ENCODE data around the gene EYA4.

Gene EYA4

GRCh38 chr6:133423242-133423641, 182.1 kb downstream of the EYA4 start:
- no peak overlapping the region for H3K4ac ChIP-seq (ENCODE audit: low read length)
- no peaks in the 10 kb centered on the region for H3K79me1 ChIP-seq (ENCODE audit: low read depth, low read length)
- H2BK12ac ChIP-seq (ENCODE audit: low read length), result no peak overlapping the region
- H4K8ac ChIP-seq (ENCODE audit: low read depth, low read length), result no peak overlapping the region
- no peak overlapping the region for H3K4me2 ChIP-seq (ENCODE audit: insufficient read depth, low read length, poor library complexity, severe bottlenecking)
- DNase-seq (ENCODE audit: low spot score), result no peak
- H3K27me3 ChIP-seq (ENCODE audit: control insufficient read depth in 3 of 3, insufficient read depth in 3 of 3, low read depth in 1 of 3, low read length in 3 of 3), result no peaks in the 10 kb centered on the region
- H3K23ac ChIP-seq (ENCODE audit: low read depth, low read length, poor library complexity), result no peak overlapping the region
- no peak overlapping the region for H2AK5ac ChIP-seq (ENCODE audit: low read depth, low read length)
- no peak overlapping the region for H3K9ac ChIP-seq (ENCODE audit: low read depth, low read length, poor library complexity)
- no CpG with 5 or more reads among the region's 2 CpGs for WGBS, 2 donors (ENCODE audit: extremely low coverage in 2 of 2, insufficient read length in 2 of 2, insufficient replicate concordance in 1 of 2)
- H3K9me3 ChIP-seq (replicated peaks in 1 of 2; ENCODE audit: control insufficient read depth in 2 of 2, insufficient read depth in 1 of 2, low read depth in 1 of 2, low read length in 2 of 2), result no peaks in the 10 kb centered on the region
- no peak overlapping the region for H3K18ac ChIP-seq (ENCODE audit: low read length)
- no peak overlapping the region for H2BK5ac ChIP-seq (ENCODE audit: low read length)
- no peaks in the 10 kb centered on the region for H3K36me3 ChIP-seq (replicated peaks in 1 of 2; ENCODE audit: control insufficient read depth in 2 of 2, insufficient read depth in 2 of 2, low read length in 2 of 2)
- no peak overlapping the region for H2AFZ ChIP-seq (ENCODE audit: low read length)
- H3K27ac ChIP-seq (replicated peaks; ENCODE audit: low read length), result no peak overlapping the region
- no peak overlapping the region for H2BK15ac ChIP-seq (ENCODE audit: low read length)
- no peak overlapping the region for H2BK120ac ChIP-seq (ENCODE audit: low read depth, low read length)
- no peak overlapping the region for H3K4me3 ChIP-seq (ENCODE audit: low read length in 2 of 2)
- H3K4me1 ChIP-seq (ENCODE audit: control insufficient read depth in 2 of 2, insufficient read depth in 1 of 2, low read depth in 1 of 2, low read length in 2 of 2), result no peaks in the 10 kb centered on the region
- H4K91ac ChIP-seq (ENCODE audit: low read depth, low read length, poor library complexity), result no peak overlapping the region
- no peak overlapping the region for H3K14ac ChIP-seq (ENCODE audit: low read length)

- Histone ChIP-seq H2AK5ac (ENCODE audit: low read depth, low read length) (peak overlapping the region; percentile 42), H3K4me2 (ENCODE audit: insufficient read depth, low read length, poor library complexity, severe bottlenecking) (no peak overlapping the region), H3K27me3 (ENCODE audit: control insufficient read depth in 3 of 3, insufficient read depth in 3 of 3, low read depth in 1 of 3, low read length in 3 of 3) (no peaks in the 10 kb centered on the region), H3K27ac (replicated peaks; ENCODE audit: low read length) (no peak overlapping the region), H3K4me1 (ENCODE audit: control insufficient read depth in 2 of 2, insufficient read depth in 1 of 2, low read depth in 1 of 2, low read length in 2 of 2) (no peaks in the 10 kb centered on the region), H3K36me3 (replicated peaks in 1 of 2; ENCODE audit: control insufficient read depth in 2 of 2, insufficient read depth in 2 of 2, low read length in 2 of 2) (no peaks in the 10 kb centered on the region), H3K23ac (ENCODE audit: low read depth, low read length, poor library complexity) (no peak overlapping the region), H2BK12ac (ENCODE audit: low read length) (no peak overlapping the region), H2BK5ac (ENCODE audit: low read length) (peak overlapping the region; percentile 59), H3K9ac (ENCODE audit: low read depth, low read length, poor library complexity) (no peak overlapping the region), H3K4ac (ENCODE audit: low read length) (no peak overlapping the region), H2BK120ac (ENCODE audit: low read depth, low read length) (no peak overlapping the region), H3K9me3 (replicated peaks in 1 of 2; ENCODE audit: control insufficient read depth in 2 of 2, insufficient read depth in 1 of 2, low read depth in 1 of 2, low read length in 2 of 2) (no peaks in the 10 kb centered on the region), H3K79me1 (ENCODE audit: low read depth, low read length) (no peaks in the 10 kb centered on the region), H4K8ac (ENCODE audit: low read depth, low read length) (no peak overlapping the region), H3K4me3 (ENCODE audit: low read length in 2 of 2) (no peak overlapping the region), H3K18ac (ENCODE audit: low read length) (peak overlapping the region; percentile 78), H2BK15ac (ENCODE audit: low read length) (peak overlapping the region; percentile 62), H2AFZ (ENCODE audit: low read length) (no peak overlapping the region), H3K14ac (ENCODE audit: low read length) (no peak overlapping the region), H4K91ac (ENCODE audit: low read depth, low read length, poor library complexity) (peak overlapping the region; percentile 27)
- no peak for DNase-seq (ENCODE audit: low spot score)
- no CpG with 5 or more reads among the region's 5 CpGs for WGBS, 2 donors (ENCODE audit: extremely low coverage in 2 of 2, insufficient read length in 2 of 2, insufficient replicate concordance in 1 of 2)
Measured at GRCh38 chr6:133424359-133424758, 183.2 kb downstream of the EYA4 start.

GRCh38 chr6:133426038-133426437, 184.9 kb downstream of the EYA4 start:
- Histone ChIP-seq H3K18ac (ENCODE audit: low read length) (no peak overlapping the region), H3K9me3 (replicated peaks in 1 of 2; ENCODE audit: control insufficient read depth in 2 of 2, insufficient read depth in 1 of 2, low read depth in 1 of 2, low read length in 2 of 2) (no peaks in the 10 kb centered on the region), H3K27me3 (ENCODE audit: control insufficient read depth in 3 of 3, insufficient read depth in 3 of 3, low read depth in 1 of 3, low read length in 3 of 3) (no peaks in the 10 kb centered on the region), H4K91ac (ENCODE audit: low read depth, low read length, poor library complexity) (no peak overlapping the region), H3K79me1 (ENCODE audit: low read depth, low read length) (no peaks in the 10 kb centered on the region), H3K4ac (ENCODE audit: low read length) (no peak overlapping the region), H3K4me3 (ENCODE audit: low read length in 2 of 2) (no peak overlapping the region), H3K27ac (replicated peaks; ENCODE audit: low read length) (no peak overlapping the region), H3K23ac (ENCODE audit: low read depth, low read length, poor library complexity) (no peak overlapping the region), H3K4me2 (ENCODE audit: insufficient read depth, low read length, poor library complexity, severe bottlenecking) (no peak overlapping the region), H4K8ac (ENCODE audit: low read depth, low read length) (no peak overlapping the region), H2AK5ac (ENCODE audit: low read depth, low read length) (no peak overlapping the region), H2AFZ (ENCODE audit: low read length) (no peak overlapping the region), H2BK5ac (ENCODE audit: low read length) (no peak overlapping the region), H3K4me1 (ENCODE audit: control insufficient read depth in 2 of 2, insufficient read depth in 1 of 2, low read depth in 1 of 2, low read length in 2 of 2) (peaks cover 0 to 3% of the 10 kb centered on the region in 2 donors), H2BK15ac (ENCODE audit: low read length) (no peak overlapping the region), H2BK12ac (ENCODE audit: low read length) (no peak overlapping the region), H2BK120ac (ENCODE audit: low read depth, low read length) (no peak overlapping the region), H3K9ac (ENCODE audit: low read depth, low read length, poor library complexity) (no peak overlapping the region), H3K36me3 (replicated peaks in 1 of 2; ENCODE audit: control insufficient read depth in 2 of 2, insufficient read depth in 2 of 2, low read length in 2 of 2) (no peaks in the 10 kb centered on the region), H3K14ac (ENCODE audit: low read length) (no peak overlapping the region)
- no CpG with 5 or more reads among the region's 3 CpGs for WGBS, 2 donors (ENCODE audit: extremely low coverage in 2 of 2, insufficient read length in 2 of 2, insufficient replicate concordance in 1 of 2)
- DNase-seq (ENCODE audit: low spot score), result no peak

- H3K14ac ChIP-seq (ENCODE audit: low read length), result no peak overlapping the region
- no peaks in the 10 kb centered on the region for H3K36me3 ChIP-seq (replicated peaks in 1 of 2; ENCODE audit: control insufficient read depth in 2 of 2, insufficient read depth in 2 of 2, low read length in 2 of 2)
- H3K27ac ChIP-seq (replicated peaks; ENCODE audit: low read length), result no peak overlapping the region
- no peak overlapping the region for H2BK15ac ChIP-seq (ENCODE audit: low read length)
- peaks cover 3 to 7% of the 10 kb centered on the region in 2 donors for H3K4me1 ChIP-seq (ENCODE audit: control insufficient read depth in 2 of 2, insufficient read depth in 1 of 2, low read depth in 1 of 2, low read length in 2 of 2)
- H4K91ac ChIP-seq (ENCODE audit: low read depth, low read length, poor library complexity), result no peak overlapping the region
- H3K4me3 ChIP-seq (ENCODE audit: low read length in 2 of 2), result no peak overlapping the region
- H3K4me2 ChIP-seq (ENCODE audit: insufficient read depth, low read length, poor library complexity, severe bottlenecking), result no peak overlapping the region
- no peak overlapping the region for H2AK5ac ChIP-seq (ENCODE audit: low read depth, low read length)
- no peak overlapping the region for H2AFZ ChIP-seq (ENCODE audit: low read length)
- H2BK12ac ChIP-seq (ENCODE audit: low read length), result no peak overlapping the region
- no peak overlapping the region for H3K18ac ChIP-seq (ENCODE audit: low read length)
- no peaks in the 10 kb centered on the region for H3K27me3 ChIP-seq (ENCODE audit: control insufficient read depth in 3 of 3, insufficient read depth in 3 of 3, low read depth in 1 of 3, low read length in 3 of 3)
- H3K79me1 ChIP-seq (ENCODE audit: low read depth, low read length), result no peaks in the 10 kb centered on the region
- H4K8ac ChIP-seq (ENCODE audit: low read depth, low read length), result no peak overlapping the region
- DNase-seq (ENCODE audit: low spot score), result no peak
- WGBS, 2 donors (ENCODE audit: extremely low coverage in 2 of 2, insufficient read length in 2 of 2, insufficient replicate concordance in 1 of 2), result no CpG with 5 or more reads among the region's 3 CpGs
- H3K9me3 ChIP-seq (replicated peaks in 1 of 2; ENCODE audit: control insufficient read depth in 2 of 2, insufficient read depth in 1 of 2, low read depth in 1 of 2, low read length in 2 of 2), result no peaks in the 10 kb centered on the region
- no peak overlapping the region for H3K4ac ChIP-seq (ENCODE audit: low read length)
- H3K23ac ChIP-seq (ENCODE audit: low read depth, low read length, poor library complexity), result no peak overlapping the region
- H2BK120ac ChIP-seq (ENCODE audit: low read depth, low read length), result no peak overlapping the region
- H2BK5ac ChIP-seq (ENCODE audit: low read length), result no peak overlapping the region
- no peak overlapping the region for H3K9ac ChIP-seq (ENCODE audit: low read depth, low read length, poor library complexity)
Measured at GRCh38 chr6:133428295-133428694, 187.1 kb downstream of the EYA4 start.
